ENCODE results near the gene TCF7L1.

TCF7L1 gene

GRCh38 chr2:85355521-85355920 lies 222.3 kb downstream of the TCF7L1 start:
- no peak for DNase-seq

GRCh38 chr2:85356186-85356585 lies 223.0 kb downstream of the TCF7L1 start:
- no peak for DNase-seq

GRCh38 chr2:85357736-85358135 lies 224.5 kb downstream of the TCF7L1 start:
- no peak for DNase-seq

Measured in right kidney (tissue), 1 donor.